Raji (cell line): Measurements from ENCODE around the gene ACKR1.

Source experiments
- POLR2A ChIP-seq: IDR thresholded peaks from 2 replicates; pipeline ENCODE4 v1.6.1; 2011; ENCODE audit warnings: low read depth, low read length, control low read depth; ENCODE audit not compliant: insufficient read depth

ACKR1 gene, protein sequence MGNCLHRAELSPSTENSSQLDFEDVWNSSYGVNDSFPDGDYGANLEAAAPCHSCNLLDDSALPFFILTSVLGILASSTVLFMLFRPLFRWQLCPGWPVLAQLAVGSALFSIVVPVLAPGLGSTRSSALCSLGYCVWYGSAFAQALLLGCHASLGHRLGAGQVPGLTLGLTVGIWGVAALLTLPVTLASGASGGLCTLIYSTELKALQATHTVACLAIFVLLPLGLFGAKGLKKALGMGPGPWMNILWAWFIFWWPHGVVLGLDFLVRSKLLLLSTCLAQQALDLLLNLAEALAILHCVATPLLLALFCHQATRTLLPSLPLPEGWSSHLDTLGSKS

DNA sequence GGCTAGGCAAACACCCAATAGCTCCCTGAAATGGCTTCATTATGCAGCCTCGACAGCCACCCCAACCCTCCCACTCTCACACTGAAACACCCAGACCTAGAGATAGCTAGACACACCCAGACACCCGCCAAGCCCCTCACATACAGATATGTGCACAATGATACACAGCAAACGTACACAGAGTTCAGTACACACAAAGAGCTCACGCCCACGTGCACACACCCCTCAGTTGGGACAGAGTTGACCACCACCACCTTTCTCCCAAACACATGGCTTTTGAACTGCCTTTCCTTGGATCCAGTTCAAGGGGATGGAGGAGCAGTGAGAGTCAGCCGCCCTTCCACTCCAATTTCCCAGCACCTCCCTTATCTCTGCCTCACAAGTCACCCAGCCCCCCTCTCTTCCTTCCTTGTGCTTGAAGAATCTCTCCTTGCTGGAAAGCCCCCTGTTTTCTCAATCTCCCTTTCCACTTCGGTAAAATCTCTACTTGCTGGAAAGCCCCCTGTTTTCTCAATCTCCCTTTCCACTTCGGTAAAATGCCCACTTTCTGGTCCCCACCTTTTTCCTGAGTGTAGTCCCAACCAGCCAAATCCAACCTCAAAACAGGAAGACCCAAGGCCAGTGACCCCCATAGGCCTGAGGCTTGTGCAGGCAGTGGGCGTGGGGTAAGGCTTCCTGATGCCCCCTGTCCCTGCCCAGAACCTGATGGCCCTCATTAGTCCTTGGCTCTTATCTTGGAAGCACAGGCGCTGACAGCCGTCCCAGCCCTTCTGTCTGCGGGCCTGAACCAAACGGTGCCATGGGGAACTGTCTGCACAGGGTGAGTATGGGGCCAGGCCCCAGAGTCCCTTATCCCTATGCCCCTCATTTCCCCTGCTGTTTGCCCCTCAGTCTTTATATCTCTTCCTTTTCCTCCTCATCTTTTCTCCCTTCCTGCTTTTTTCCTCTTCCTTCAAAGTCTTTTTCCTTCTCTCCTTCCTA lies at the start of gene ACKR1:
TSS of gene ACKR1 (plus strand) at position 715 of the 981 bp plus-strand sequence. CDS start at position 800, 85 bp downstream.
- TF ChIP-seq POLR2A = no peak

DNA sequence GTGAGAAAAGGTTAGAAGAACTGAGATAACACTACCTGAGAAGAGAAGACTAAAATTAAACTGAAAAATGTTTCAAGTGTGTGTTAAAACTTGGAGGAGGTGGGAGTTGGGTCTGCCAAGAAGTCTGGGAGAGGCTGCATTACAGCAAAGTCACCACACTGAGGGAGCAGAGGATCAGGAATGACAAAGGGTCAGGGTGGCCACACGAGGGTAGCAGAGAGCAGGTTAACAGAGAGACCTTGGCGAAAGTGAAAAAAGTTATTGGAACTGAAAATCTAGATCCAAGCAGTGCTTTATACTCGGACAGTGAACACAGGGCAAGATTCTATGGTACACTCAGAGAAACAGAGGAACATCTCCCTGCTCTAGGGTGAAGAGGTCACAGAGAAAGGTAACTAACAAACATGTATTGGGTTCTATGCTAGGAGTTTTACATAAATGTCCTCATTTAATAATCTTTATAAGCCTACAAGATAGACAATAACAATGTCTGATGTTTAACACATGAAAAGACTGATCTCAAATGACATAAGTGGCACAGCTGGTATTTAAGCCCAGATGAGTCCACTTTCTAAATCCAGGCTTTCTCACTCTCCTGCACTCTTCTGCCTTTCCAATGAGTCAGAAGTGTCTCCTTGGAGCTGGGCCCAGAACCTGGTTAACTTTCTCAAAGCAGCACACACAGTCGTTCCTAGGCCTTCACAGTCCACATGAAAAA lies 43.5 kb upstream of the ACKR1 start:
- TF ChIP-seq POLR2A = no peak

DNA sequence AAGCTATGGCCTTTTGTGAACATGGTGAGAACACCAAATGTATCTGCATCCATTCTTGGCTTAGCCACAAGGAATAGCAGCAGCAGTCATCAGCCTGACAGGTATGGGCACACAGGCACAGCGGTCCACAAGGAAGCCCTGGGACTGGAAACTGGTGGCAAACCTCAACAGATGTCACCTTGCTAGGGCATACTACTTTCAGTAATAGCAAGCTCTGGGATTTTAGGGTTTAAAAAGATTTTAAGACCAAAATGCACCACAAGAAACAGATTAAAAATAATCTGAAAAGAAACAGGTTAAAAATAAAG lies 43.0 kb upstream of the ACKR1 start:
- no peak for TF ChIP-seq POLR2A

DNA sequence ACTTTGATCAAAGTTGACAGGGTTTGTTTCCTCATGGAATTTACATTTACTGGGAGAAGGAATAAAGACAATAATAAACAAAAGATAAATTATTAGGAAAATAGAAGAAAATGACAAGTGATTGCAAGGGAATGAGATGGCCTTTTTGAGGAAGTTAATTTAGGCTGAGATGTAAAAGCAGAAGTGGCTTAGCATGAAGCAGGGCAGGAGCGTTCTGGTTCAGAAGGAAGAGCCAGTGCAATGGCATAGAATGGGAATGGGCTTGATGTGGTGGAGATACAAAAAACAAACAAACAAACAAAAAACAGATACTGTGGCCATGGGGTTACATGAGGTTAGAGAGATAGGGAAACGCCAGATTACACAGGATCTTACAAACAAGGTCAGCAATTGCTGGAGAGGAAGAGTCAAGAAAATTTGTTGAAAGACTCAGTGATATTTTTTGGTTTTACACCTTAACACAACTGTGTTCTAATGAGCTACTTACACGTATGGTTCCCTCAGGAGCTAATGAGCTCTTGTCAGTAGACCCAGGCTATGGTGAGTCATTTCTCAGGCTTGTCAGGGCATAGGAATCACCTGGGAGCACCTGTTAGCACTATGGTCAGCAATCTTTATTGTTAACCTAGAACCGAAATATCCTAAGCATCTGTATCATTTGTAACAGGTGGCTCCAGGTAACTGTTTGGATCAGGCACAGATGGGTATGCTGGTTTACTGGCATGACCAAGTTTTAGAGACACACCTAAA lies 42.0 kb upstream of the ACKR1 start:
- no peak for TF ChIP-seq POLR2A

DNA sequence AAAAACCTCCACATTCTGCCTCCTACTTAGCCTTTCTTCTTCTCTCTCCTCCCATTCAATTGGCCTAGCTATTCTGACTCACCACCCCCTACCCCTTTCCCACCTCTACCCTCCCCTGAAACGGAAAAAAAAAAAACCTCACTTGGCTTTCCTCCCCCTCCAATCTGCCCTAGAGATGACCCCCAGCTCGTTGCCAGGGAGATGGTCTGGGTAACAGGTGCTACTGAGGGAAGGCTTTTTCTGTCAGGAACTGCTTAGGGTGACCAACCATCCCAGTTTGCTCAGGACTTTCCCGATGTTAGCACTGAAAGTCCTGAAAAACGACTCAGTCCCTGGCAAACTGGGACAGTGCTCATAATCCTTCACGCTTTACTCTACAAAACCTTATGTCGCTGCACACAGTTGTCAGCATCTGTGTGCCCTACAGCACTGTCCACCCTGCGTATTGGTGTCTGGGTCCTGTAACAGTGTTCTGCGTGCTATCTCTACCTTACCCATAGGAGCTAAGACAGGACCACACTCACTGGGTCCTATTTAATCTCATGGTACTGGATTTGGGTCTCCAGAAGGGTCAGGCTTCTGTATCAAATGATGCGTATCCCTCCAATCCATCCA lies 41.0 kb upstream of the ACKR1 start:
- TF ChIP-seq POLR2A = no peak

DNA sequence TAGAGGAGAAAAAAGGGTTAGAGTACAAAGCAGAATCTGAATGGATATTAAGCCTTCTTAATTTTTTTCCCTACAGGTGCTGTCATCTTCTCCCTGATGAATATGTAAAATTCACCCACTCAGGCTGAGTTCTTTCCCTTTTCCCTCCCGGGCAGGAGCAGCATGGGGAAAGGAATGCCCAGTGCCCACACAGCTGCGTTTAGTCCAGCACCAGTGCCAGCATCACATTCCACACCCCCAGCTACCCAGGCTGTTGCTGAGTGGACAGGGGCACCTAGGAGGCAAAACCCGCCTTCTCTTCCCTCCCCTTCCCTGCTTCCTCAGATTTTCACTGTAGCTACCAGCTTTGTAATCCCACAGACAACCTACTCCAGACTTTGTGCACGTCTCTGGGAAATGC lies 36.6 kb upstream of the ACKR1 start:
- no peak for TF ChIP-seq POLR2A

DNA sequence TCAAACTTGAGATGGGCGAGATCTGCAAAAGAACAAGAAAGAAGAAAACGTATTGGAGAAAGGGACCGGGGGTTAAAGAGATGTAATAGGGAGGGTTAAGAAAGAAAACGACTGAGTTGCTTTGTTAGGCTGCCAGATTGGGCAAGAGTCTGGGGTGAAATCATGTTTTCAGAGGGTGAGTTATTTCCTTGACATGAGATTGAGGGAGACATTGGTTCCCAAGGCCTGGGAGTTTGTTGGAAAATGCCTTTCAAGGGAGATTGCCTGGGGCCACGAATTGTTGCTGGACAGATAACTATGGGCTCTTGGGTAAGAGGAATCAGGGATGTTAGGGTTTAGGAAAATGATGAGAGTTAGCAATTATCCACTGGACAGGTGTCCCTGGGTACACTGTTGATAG lies 34.0 kb upstream of the ACKR1 start:
- TF ChIP-seq POLR2A = no peak

DNA sequence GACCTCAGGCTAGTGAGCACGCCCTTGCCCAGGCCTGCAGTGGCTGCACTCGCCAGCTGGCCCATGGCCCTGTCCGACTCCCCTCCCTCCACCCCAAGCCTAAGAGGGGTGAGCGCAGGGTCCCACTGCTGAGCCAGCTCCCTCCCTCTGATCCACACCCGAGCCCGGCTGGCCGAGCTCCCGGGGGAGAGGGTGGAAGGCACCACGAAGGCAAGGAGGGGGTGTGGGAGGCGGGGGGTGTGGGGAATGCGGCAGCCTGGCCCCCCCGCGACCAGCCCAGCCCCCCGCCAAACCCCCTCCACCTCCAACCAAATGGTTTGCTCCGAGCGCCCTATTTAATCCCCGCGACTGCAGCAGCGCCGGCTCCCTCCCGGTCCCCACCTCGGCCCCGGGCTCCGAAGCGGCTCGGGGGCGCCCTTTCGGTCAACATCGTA lies 33.4 kb upstream of the ACKR1 start, which contains the start of gene CADM3:
TSS of gene CADM3 (plus strand) at position 362 of the 434 bp plus-strand sequence. CDS start 151 bp downstream, outside the sequence.
- no peak for TF ChIP-seq POLR2A

DNA sequence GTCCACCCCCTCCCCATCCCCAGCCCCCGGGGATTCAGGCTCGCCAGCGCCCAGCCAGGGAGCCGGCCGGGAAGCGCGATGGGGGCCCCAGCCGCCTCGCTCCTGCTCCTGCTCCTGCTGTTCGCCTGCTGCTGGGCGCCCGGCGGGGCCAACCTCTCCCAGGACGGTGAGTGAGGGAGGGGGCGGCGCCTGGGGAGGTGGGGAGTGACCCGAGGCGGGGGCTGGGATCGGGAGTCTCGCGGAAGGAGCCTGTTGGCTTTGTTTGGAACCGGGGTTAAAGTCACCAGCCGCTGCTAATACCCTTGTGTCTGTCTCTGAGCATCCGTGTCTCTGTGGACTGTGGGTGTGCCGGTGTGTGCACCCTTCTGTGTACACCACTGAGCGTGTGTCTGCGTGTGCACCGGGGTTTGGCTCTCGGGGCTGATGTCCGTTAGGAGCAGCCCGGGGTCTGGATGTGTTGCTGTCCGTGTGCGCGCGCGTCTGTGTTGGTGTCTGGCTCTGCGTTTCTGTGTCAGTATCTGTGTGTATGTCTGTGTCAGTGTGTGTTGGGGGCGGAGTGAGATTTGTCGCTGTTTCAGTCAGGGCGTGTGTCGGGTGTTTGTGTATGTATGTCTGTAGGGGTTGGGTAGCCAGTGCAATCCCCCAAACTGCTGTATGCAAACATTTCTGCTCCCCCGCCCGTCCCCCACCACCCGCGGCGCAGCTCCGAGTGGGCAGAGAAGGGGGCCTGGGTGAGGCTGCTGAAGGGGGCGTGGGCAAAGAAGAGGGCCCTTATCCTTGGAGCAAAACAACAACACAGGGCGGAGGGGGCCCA lies 32.8 kb upstream of the ACKR1 start:
- TF ChIP-seq POLR2A = no peak

DNA sequence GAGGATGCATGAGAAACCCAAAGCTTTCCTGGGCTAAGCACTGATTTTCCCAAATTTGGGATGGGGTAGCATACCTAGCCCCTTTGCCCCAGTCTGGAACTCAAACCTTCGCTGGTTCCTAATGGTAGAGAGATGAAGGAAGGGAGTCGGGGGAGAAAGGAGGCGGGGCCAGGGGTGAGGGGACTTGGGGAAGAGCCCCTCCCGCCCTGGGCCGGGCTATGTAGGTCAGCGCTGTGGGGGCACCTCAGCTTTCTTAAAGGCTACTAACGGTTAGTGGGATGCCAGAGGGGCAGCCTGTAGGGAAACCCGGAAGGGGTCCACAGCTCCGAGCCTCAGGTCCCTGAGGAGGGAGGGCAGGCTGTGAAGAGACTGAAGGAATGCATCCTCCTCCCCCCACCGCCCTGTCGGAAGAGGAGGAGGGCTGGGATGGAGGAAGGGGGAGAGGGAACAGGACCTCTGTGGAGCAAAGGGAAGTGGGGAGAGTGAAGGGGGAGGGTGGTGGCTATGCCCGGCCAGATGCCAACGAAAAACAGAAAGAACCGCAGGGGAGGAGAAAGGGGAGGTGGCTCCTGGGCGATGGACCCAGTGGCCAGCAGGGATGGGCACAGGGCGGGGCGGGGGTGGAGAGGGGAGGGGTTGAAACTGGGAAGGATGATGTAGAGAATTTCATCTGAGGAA lies 31.9 kb upstream of the ACKR1 start:
- TF ChIP-seq POLR2A = no peak

DNA sequence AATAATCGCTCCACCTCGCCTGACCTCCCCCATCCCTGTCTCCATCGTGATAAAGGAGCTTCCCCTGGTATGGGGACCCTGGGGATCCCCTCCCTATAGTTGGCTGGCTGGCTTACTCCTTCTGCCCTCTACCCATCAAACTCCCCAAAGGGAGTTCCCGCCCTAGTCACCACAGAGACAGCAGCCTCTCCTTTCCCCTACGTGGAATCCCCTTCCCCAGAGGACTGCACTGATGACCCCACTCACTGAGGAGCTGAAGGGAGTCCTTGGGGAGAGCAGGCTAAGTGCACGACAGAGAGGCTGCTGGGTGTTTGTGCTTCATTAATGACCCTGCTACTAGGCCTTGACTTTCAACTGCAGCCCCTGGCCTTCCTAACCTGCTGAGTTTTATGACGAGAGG lies 31.4 kb upstream of the ACKR1 start:
- no peak for TF ChIP-seq POLR2A

DNA sequence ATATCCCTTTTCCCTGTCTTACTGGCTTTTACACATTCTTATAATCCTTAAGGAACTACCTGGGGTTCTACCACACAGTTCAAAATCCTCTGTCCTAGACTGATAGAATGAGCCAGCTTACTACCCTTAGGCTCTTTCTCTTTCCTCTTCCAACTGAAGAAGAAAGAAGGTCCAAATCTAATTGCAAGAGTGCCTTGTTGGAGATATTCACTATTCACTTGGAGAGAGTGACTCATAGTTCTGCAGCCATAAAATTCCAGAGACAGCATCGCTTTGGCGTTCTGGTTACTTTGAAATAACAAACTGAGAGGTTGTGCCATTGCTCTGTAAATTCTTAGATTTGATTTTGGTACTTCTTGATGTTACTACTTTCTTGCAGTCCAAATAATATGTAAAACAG lies 29.1 kb upstream of the ACKR1 start:
- TF ChIP-seq POLR2A = no peak
